Natural killer cell (primary cell): ENCODE data around the gene COPS9. TPM values are rescaled to one million over a fixed set of nuclear protein-coding genes. Genes with fewer than 3 reads are reported as not detected.

ENCODE experiments used
- ATAC-seq, 3 donors: fragments of 150-1000 bp in 2 of 3; fragments of 200-7000 bp in 1 of 3; cut with Tn5 transposase; 1 replicate in 1 of 3; 2 replicates in 2 of 3; pipeline ENCODE4 v1.10.0; 2021; ENCODE audit warnings: mild to moderate bottlenecking in 2 of 3, moderate library complexity in 2 of 3
- DNase-seq, 2 donors: peaks; one replicate each; pipeline versions ENCODE4 v3.0.0 to v3.0.0-alpha.2; 2013 to 2021; ENCODE audit warnings: mixed read lengths in 1 of 2
- H3K27ac ChIP-seq: one replicate; pipeline ENCODE4 v1.5.1; 2013; ENCODE audit warnings: mild to moderate bottlenecking, low read length
- H3K27me3 ChIP-seq: one replicate; pipeline ENCODE4 v1.6.1; 2013; ENCODE audit warnings: low read length; ENCODE audit not compliant: control insufficient read depth, insufficient read depth
- H3K36me3 ChIP-seq: one replicate; pipeline ENCODE4 v1.6.1; 2013; ENCODE audit warnings: low read length; ENCODE audit not compliant: control insufficient read depth, insufficient read depth
- H3K4me1 ChIP-seq: one replicate; pipeline ENCODE4 v1.6.1; 2013; ENCODE audit warnings: low read length; ENCODE audit not compliant: control insufficient read depth, insufficient read depth
- H3K4me3 ChIP-seq: one replicate; pipeline ENCODE4 v1.5.1; 2013; ENCODE audit warnings: low read length
- H3K9me3 ChIP-seq: one replicate; pipeline ENCODE4 v1.6.1; 2013; ENCODE audit warnings: low read length; ENCODE audit not compliant: control insufficient read depth, insufficient read depth
- H3K27ac Mint-ChIP-seq, 2 donors: one replicate each; pipeline ENCODE4 v1.8.0; 2022; ENCODE audit warnings: mild to moderate bottlenecking in 2 of 2, mixed read lengths in 2 of 2, moderate library complexity in 1 of 2
- H3K27me3 Mint-ChIP-seq, 2 donors: one replicate each; pipeline ENCODE4 v1.8.0; 2022; ENCODE audit warnings: low read depth in 2 of 2, mixed read lengths in 2 of 2
- H3K36me3 Mint-ChIP-seq: one replicate; pipeline ENCODE4 v1.8.0; 2022; ENCODE audit warnings: mixed read lengths
- H3K4me1 Mint-ChIP-seq, 2 donors: one replicate each; pipeline ENCODE4 v1.8.0; 2022; ENCODE audit warnings: mixed read lengths in 2 of 2
- H3K4me3 Mint-ChIP-seq: one replicate; pipeline ENCODE4 v1.8.0; 2022; ENCODE audit warnings: mild to moderate bottlenecking, moderate library complexity, mixed read lengths
- H3K9me3 Mint-ChIP-seq, 2 donors: one replicate each; pipeline ENCODE4 v1.8.0; 2022; ENCODE audit warnings: mixed read lengths in 2 of 2
- CTCF ChIP-seq: fragments of 200-600 bp; IDR thresholded peaks from one replicate; pipeline ENCODE4 v1.8.0; 2022; ENCODE audit warnings: antibody characterized with exemption
- WGBS: methylation state at CpG from one replicate; pipeline ENCODE4 v1.1.7; 2013; ENCODE audit warnings: missing lambda C conversion rate; ENCODE audit not compliant: insufficient coverage; 5-methylcytosine and 5-hydroxymethylcytosine counted together
- intact Hi-C: fragments of 100-400 bp; cut with micrococcal nuclease; formaldehyde crosslinking; loops from one replicate; pipeline ENCODE4 v1.14.2; 2022
- total RNA-seq, 4 donors: library from RNA; stranded (reverse); fragments of 120-200 nt in 1 of 4; gene quantifications; one replicate each; pipeline versions ENCODE4 v1.2.3 to v1.2.4, GENCODE V29; 2013 to 2022

Gene COPS9
- total RNA-seq, 3 donors from 2014 or later (not counting 1 experiment from before 2014, with no cell fraction given): 51.5 to 76.5 (median 53.5) TPM

- 87% methylated on average over 11 of the region's 11 CpGs for WGBS
- Mint-ChIP-seq H3K4me1 (peaks cover 0 to 12% of the 10 kb centered on the region in 2 donors), H3K9me3 (no peaks in the 10 kb centered on the region), H3K4me3 (no peak overlapping the region), H3K36me3 (no peaks in the 10 kb centered on the region), H3K27me3 (no peaks in the 10 kb centered on the region), H3K27ac (no peak overlapping the region)
- no peak for TF ChIP-seq CTCF
- ATAC-seq (no peak), DNase-seq (no peak)
- H3K27ac ChIP-seq: no peak overlapping the region
- no peaks in the 10 kb centered on the region for H3K27me3 ChIP-seq
- H3K4me3 ChIP-seq: no peak overlapping the region
- H3K9me3 ChIP-seq: no peaks in the 10 kb centered on the region
- H3K4me1 ChIP-seq: peaks cover 11% of the 10 kb centered on the region
- intact Hi-C loops: no loop called here
- no peaks in the 10 kb centered on the region for H3K36me3 ChIP-seq
Measured at GRCh38 chr2:240140920-240141319, 4.8 kb upstream of the COPS9 start.

GRCh38 chr2:240140511-240140910 is 4.4 kb upstream of the COPS9 start, which contains the start of gene OTOS:
OTOS (minus strand) TSS chr2:240140658; CDS start chr2:240140326, 332 bp downstream.
- 87% methylated on average over 5 of the region's 5 CpGs for WGBS
- Histone ChIP-seq H3K4me1 (peaks cover 14% of the 10 kb centered on the region), H3K9me3 (no peaks in the 10 kb centered on the region), H3K27me3 (no peaks in the 10 kb centered on the region), H3K36me3 (no peaks in the 10 kb centered on the region), H3K27ac (no peak within 1 kb of the TSS), H3K4me3 (no peak within 1 kb of the TSS)
- Mint-ChIP-seq H3K9me3 (no peaks in the 10 kb centered on the region), H3K27me3 (no peaks in the 10 kb centered on the region), H3K36me3 (no peaks in the 10 kb centered on the region), H3K4me3 (no peak within 1 kb of the TSS), H3K27ac (no peak within 1 kb of the TSS), H3K4me1 (peaks cover 3 to 16% of the 10 kb centered on the region in 2 donors)
- no peak for TF ChIP-seq CTCF
- intact Hi-C loops: no loop called here
- DNase-seq (no peak), ATAC-seq (no peak)

GRCh38 chr2:240139666-240140393 is 3.7 kb upstream of the COPS9 start:
- Mint-ChIP-seq H3K4me1 (peaks cover 10 to 23% of the 10 kb centered on the region in 2 donors), H3K9me3 (no peaks in the 10 kb centered on the region), H3K27me3 (no peaks in the 10 kb centered on the region), H3K36me3 (no peaks in the 10 kb centered on the region), H3K4me3 (no peak overlapping the region), H3K27ac (no peak overlapping the region)
- intact Hi-C loops: no loop called here
- Histone ChIP-seq H3K27me3 (no peaks in the 10 kb centered on the region), H3K4me3 (no peak overlapping the region), H3K4me1 (peaks cover 21% of the 10 kb centered on the region), H3K27ac (no peak overlapping the region), H3K9me3 (no peaks in the 10 kb centered on the region), H3K36me3 (no peaks in the 10 kb centered on the region)
- ATAC-seq (no peak), DNase-seq (no peak)
- WGBS: 83% methylated on average over 14 of the region's 14 CpGs
- no peak for TF ChIP-seq CTCF
